Smooth muscle cell of the brain vasculature (primary cell): ENCODE data around the gene MON1A.
"Not testable (repeated sequence)": the region's sequence is repeated elsewhere in the genome, so short reads cannot be mapped to it uniquely, and the experiment has no call there.

ENCODE experiments used
- DNase-seq: peaks from one replicate; pipeline ENCODE4 v3.0.0-alpha.2; 2012; ENCODE audit warnings: low read depth, low spot score

MON1A gene, protein sequence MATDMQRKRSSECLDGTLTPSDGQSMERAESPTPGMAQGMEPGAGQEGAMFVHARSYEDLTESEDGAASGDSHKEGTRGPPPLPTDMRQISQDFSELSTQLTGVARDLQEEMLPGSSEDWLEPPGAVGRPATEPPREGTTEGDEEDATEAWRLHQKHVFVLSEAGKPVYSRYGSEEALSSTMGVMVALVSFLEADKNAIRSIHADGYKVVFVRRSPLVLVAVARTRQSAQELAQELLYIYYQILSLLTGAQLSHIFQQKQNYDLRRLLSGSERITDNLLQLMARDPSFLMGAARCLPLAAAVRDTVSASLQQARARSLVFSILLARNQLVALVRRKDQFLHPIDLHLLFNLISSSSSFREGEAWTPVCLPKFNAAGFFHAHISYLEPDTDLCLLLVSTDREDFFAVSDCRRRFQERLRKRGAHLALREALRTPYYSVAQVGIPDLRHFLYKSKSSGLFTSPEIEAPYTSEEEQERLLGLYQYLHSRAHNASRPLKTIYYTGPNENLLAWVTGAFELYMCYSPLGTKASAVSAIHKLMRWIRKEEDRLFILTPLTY

GRCh38 chr3:49929291-49930167, at the start of gene MON1A:
Gene MON1A, minus strand, starts transcription at chr3:49929811. Its CDS starts 16,465 bp downstream, at chr3:49913346.
- peak; percentile 52 for DNase-seq

DNA sequence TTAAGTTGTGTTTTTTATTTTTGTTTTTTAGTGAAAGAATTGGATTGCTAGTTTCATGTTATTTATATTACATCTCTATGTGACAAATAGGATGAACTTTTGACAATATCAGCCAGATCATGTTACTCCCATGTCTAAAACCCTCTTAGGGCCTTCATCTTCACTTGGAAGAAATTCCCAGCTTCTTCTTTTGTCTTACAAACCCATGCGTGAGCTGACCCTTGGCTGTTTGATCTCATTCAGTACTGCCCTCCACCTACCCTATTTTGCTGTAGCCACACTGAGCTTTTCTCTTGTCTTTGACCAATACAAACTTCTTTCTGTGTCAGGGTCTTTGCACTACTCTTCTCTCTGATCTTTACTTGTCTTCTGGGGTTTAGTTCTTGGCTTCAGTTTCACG, 47.3 kb upstream of the MON1A start:
- no peak for DNase-seq

GRCh38 chr3:49972656-49973055, 43.0 kb upstream of the MON1A start:
- no peak for DNase-seq

GRCh38 chr3:49968346-49968745, 38.7 kb upstream of the MON1A start:
- DNase-seq = no peak

- no peak for DNase-seq
These were observed 37.7 kb upstream of the MON1A start for GRCh38 chr3:49967291-49967690.

DNA sequence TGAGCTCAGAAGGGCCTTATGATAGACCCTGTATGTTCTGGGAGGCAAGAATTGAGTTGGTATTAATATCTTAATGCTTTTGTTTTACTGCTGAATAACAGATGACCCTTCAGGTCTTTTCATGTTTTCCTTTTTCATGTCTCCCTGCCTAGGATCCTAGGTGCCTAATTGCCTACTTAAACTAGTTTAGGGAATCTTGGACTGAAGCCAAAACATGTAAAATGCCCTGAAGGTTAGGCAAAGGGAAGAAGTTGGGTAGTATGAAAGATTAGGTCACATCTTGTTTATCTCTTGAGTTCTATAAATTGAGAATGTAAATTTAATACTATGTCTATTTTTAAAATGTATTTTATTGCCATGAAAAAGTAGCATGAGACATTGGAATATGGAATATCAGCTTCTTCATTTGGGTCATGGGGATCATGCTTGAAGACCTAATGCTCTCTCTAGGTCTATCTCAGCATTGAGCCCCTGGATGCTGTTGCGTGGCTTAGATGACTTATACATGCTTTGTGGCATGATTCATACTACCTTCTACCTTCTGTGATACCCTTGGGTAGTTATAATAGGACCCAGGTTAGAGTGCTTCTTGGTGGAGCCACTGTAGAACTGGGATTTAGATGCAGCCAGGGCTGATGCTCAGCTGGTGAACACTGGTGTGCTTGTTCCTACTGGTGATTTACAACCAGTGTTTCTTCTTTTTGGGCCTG, 36.8 kb upstream of the MON1A start:
- DNase-seq = no peak

DNA sequence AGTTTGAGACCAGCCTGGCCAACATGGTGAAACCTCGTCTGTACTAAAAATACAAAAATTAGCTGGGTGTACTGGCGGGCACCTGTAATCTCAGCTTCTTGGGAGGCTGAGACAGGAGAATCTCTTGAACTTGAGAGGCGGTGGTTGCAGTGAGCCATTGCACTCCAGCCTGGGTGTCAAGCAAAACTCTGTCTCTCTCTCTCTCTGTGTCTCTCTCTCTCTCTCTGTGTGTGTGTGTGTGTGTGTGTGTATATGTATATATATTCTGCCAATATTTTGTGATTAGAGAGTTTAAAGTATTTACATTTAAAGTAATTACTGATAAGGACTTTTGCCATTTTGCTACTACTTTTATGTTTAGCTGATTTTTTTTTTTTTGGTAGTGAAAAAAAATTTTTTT, 26.0 kb upstream of the MON1A start:
- no peak for DNase-seq

DNA sequence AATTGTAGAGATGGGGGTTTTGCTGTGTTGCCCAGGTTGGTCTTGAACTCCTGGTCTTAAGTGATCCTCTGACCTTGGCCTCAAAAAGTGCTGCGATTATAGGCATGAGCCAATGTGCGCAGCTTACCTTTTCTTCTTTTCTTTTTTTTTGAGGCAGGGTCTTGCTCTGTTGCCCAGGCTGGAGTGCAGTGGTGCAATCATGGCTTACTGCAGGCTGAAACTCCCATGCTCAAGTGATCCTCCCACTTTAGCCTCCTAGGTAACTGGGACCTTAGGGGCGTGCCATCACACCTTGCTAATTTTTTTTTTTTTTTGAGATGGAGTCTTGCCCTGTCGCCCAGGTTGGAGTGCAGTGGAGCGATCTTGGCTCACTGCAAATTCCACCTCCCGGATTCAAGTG, 23.3 kb upstream of the MON1A start:
- DNase-seq = no peak

GRCh38 chr3:49942651-49943050, 13.0 kb upstream of the MON1A start:
- no peak for DNase-seq

DNA sequence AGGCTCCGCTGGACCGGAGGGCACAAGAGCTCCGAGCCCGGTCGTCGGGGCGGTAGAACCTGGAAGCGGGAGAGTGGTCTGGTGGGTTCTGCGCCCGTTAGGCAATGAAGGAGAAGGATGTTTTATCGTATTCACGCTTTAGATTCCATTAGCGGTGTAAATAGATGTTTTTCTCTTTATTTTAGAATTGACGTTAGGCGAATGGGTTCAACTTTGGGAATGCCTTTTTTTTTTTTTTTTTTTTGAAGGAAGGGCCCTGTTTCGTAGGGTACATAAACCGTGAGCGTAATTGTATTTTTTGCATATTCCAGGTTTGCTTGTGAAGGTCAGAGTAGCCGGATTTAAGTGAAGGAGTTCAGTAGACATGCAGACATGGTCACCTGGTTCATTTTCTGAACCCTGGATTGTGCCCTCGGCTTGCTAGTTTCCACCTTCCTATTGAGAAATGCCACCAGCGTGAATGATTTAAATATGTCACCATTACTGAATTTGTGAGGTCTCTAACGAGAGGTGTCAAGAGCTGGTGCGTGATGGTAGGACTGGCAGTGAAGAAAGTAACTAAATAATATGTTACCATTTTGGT, 11.1 kb upstream of the MON1A start:
- DNase-seq = no peak

DNA sequence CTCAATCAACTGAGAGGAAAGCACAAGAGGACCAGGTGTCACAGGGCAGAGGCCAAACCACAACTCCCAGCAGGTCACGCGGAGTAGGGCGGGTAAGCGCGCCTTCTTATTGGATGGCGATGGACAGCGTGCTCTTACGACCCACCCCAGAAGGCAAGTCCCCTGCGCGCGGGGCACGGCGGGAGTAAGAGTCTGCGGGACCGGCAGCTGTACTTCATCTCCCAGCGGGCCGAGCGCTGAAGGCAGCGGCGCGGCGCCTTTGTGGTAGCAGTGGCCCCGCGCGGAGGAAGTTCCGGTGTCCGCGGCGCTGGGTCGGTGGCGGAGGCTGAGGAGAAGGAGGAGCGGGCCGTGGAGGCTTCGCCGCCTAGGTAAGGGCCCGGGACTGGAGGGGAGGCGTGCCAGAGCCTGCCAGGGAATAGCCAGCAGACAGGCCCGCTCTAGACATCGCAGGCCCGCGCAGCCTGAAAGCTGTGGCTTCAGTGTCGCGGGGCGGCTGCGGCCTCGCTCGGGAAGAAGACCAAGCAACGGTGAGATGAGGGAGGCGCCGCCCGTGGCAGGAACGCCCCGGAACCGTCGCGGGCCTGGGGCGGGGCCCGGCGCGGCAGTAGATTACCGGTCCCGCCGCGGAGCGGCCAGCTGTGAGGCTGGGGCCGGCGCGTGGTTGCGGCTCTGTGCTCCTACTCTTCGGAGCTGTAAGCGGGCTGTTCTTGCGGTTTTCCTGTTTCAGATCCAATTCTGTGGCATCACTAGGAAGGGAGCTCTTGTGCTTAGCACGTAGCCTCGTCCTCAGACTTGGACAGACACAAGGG, 10.5 kb upstream of the MON1A start, which contains the start of gene RBM6:
TSS of gene RBM6 (plus strand) at position 293 of the 809 bp plus-strand sequence. CDS start 22,492 bp downstream, outside the sequence.
- DNase-seq = peak; percentile 95

GRCh38 chr3:49937090-49937489, 7.5 kb upstream of the MON1A start:
- no peak for DNase-seq

DNA sequence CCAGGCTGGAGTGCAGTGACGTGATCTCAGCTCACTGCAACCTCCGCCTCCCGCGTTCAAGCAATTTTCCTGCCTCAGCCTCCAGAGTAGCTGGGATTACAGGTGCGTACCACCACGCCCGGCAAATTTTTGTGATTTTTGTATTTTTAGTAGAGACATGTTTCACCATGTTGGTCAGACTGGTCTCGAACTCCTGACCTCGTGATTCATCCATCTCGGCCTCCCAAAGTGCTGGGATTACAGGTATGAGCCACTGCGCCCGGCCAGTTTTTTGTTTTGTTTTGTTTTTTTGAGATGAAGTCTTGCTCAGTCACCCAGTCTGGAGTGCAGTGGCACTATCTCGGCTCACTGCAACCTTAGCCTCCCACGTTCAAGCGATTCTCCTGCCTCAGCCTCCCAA, 2.7 kb upstream of the MON1A start:
- DNase-seq = not testable (repeated sequence)

DNA sequence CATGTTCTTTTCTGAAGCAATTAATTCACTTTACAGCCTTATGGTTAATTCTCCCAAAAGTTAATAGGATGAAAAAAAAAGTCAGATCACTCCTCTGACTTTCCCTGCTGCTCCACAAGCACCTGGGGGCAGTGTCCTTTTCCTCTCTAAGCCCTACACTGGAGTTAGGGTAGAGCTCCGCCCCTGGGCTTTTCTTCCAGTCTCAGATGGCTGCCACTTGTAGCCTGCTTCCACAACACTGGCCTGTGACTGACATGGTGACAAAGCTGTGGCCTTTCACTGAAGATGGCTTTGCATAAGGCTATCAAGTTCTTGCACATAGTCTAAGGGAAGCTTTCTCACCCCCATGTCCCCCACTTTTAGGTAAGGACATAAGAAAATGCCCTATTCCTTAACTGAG, 1.3 kb upstream of the MON1A start:
- DNase-seq = no peak

GRCh38 chr3:49930168-49930690, 618 bp upstream of the MON1A start:
- no peak for DNase-seq

GRCh38 chr3:49928481-49929017, 1.1 kb downstream of the MON1A start:
- no peak for DNase-seq

GRCh38 chr3:49927798-49928197, 1.8 kb downstream of the MON1A start:
- no peak for DNase-seq

DNA sequence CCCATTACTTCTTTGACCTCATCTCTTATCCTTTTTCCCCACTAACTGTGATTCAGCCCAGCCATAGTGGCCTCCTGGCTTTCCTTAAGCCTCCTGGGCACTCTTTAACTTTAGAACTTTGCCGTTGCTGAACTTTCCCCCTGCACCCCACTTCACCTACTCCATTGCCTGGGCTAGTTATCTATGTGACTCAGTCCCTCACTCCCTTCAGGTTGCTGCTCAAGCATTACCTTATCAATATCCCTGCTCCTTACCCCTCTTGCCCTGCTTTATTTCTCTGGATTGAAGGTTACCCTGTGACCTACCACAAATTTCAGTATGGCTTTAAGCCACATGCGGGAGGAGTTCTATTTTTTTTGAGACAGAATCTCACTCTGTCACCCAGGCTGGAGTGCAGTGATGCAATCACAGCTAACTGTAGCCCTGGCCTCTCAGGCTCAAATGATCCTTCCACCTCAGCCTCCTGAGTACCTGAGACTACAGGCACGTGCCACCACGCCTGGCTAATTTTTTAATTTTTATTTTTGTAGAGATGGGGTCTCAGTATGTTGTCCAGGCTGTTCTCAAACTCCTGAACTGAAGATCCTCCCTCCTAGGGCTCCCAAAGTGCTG, 3.4 kb downstream of the MON1A start:
- DNase-seq = no peak

DNA sequence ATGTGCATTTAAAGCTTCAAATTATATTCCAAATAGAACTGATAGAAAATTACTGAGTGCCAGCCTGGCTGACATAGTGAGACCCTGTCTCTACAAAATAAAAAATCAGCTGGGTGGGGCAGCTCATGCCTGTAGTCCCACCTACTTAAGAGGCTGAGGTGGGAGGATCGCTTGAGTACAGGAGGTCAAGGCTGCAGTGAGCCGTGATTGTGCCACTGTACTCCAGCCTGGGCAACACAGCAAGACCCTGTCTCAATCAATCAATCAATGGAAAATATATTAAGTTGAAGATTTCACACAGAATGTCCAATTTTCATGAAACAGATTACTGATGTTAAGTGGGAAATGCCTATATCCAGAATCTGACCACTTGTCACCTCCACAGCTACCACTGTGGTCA, 4.1 kb downstream of the MON1A start:
- no peak for DNase-seq
